ENCODE results near the gene PHKG2.

PHKG2 gene

DNA sequence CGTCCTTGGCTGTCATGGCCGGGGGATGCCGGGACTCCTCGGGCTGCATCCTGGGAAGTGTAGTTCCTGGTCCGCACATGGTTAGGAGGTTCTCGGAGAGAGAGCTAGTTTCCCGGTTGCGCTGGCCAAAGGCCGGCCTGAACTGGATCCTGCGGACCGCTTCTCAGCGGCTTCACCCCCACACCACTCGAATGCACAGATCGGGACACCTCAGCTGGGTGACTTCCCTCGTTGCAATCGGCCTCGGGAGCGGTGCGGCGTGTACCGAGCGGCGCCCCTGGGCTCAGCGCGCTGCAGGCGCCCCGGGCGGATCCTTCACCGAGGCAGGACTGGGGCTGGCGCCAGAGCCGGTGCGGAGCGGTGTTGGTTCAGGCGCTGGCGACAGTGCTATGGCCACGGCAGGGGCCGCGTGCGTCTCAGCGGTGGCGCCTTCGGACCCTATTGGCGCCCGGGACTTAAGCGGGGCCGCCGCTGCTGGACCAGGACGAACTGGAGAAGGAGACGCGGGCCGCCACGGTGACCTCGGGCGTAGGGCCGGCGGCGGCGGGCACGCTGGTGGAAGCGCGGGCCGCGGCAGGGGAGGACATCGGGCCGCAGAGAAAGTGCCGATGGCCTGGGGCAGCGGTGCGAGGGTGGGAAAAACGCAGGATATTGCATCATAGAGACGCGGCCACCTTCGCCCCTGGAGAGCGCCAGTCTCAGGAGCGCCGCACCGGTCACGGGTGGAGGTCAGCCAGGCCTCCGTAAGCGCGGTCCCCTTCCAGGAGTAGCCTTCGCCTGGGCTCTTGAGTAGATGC is 27.4 kb downstream of the PHKG2 start:
- peak; percentile 84 for DNase-seq

DNA sequence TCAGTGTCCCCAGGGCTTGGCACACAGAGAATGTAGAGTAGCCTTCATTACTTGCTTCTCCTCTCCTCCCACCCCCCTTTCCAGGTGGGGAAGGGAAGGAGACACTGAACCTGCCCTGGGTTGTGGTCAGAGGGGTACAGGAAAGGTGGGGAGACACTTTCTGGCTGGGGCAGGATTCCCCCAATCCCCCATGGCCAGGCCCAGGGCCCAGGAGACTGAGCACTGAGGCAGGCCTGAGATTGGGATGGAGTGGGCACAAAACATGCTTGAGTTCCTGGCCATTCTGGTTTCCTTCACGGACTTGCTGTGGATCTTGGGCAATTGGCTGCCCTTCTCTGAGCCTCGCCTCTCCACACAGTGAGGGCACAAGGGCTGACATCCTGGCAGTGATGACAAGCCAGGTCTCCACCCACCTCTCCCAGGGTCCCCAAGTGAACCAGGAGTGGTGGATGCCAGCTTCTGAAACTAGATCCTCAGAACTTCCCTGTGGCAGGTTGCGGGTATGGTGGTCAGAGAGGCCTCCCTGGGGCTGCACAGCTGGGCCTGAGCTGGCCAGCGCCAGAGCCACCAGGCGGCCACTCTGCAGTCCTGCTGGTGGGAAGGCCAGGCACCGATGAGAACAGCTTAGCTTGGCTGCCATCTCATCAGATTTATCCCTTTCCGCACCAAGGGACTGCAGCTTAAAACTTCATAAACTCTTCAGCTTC is 29.5 kb downstream of the PHKG2 start:
- DNase-seq = no peak

DNA sequence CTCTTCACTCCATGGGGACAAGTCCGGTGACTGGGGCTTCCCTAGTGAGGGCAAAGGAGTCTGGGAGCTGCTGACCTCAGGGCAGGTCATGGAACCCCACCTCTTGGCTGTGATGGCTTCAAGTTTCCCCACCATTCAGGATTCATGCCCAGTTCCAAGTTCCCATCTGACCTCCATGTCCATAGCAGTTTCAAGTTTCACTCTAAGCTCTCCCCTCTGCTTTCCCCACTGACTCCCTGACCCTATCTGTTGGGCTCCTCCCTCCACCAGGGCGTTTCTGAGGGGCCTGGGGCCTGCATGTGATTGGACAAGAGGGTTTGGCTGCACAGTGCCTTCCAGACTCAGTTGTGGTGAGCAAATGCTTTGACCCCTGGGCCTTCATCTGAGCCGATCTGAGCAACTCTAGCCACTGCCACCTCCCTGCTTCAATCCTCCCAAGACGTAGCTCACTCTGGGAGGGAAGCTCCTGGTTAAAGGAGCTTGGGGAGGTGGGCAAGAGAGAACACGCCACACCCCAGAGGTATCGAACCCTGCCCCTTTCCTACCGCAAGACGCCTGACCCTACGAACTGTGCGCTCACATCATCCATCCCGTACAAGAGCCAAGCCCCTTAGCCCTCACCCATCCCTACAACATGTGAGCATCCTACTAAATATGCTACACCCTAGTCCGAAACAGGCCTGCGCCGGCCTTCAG is 30.5 kb downstream of the PHKG2 start:
- no peak for DNase-seq

GRCh38 chr16:30779596-30779995 is 31.4 kb downstream of the PHKG2 start:
- no peak for DNase-seq

GRCh38 chr16:30780021-30780420 is 31.8 kb downstream of the PHKG2 start:
- no peak for DNase-seq

GRCh38 chr16:30780549-30780948 is 32.3 kb downstream of the PHKG2 start:
- no peak for DNase-seq

DNA sequence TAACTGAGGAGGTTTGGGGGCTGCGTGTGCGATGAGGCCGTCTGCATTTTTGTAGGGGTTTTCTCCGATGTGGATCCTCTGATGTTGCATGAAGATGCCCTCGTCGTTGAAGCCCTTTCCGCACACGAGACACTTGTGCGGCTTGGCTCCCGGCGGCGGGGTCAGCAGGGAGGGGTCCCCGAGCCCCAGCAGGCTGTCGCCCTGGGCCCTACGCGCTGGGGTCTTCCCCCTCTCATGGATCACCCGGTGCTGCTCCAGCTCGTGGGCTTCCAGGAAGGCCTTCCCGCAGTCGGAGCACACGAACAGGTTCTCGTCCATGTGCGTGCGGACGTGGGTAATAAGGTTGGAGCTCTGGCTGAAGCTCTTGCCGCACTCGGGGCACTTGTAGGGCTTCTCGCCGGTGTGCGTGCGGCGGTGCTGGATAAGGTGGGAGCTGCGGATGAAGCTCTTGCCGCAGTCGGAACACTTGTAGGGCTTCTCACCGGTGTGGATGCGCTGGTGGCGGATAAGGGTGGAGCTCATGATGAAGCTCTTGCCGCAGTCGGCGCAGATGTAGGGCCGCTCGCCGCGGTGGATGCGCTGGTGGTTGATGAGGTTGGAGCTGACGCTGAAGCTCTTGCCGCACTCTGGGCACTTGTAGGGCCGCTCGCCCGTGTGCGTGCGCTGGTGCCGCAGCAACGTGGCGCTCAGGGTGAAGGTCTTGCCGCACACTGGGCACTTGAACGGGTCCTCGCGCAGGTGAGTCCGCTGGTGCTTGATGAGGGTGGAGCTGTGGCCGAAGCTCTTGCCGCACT is 34.5 kb downstream of the PHKG2 start:
- no peak for DNase-seq

DNA sequence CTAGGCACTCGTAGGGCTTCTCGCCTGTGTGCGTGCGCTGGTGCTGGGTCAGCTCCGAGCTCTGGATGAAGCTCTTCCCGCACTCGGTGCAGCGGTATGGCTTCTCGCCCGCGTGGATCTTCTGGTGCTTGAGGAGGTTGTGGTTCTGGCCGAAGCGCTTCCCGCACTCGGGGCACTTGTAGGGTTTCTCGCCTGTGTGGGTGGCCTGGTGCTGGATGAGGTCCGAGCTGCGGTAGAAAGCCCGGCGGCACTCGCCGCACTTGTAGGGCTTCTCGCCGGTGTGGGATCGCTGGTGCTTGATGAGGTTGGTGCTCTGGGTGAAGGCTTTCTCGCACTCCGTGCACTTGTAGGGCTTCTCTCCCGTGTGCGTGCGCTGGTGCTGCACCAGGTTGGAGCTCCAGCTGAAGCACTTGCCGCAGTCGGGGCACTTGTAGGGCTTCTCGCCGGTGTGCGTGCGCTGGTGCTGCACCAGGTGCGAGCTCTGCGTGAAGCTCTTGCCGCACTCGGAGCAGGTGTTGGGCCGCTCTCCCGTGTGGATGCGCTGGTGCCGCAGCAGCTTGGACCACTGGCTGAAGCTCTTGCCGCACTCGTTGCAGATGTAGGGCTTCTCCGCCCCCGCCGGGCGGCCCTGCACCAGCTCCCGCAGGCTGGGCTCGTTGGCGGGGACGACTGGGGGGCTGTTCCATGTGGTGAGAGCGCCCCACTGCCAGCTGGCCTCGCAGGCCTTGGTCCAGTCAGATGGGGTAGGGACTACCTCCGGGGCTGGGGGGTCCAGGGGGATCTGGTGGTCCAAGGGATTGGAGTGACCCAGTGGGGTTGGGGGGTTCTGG is 35.3 kb downstream of the PHKG2 start:
- no peak for DNase-seq

GRCh38 chr16:30784215-30784614 is 36.0 kb downstream of the PHKG2 start:
- DNase-seq = no peak

- no peak for DNase-seq
These were observed 37.2 kb downstream of the PHKG2 start for GRCh38 chr16:30785126-30786106.

- DNase-seq = peak; percentile 57
These were observed 38.1 kb downstream of the PHKG2 start for GRCh38 chr16:30786115-30786935.

- DNase-seq = peak; percentile 74
These were observed 38.8 kb downstream of the PHKG2 start, which contains the start of gene ZNF629 for GRCh38 chr16:30786936-30787612. TSS of gene ZNF629 (minus strand) at chr16:30787205. CDS start at chr16:30784482, 2,723 bp downstream.

DNA sequence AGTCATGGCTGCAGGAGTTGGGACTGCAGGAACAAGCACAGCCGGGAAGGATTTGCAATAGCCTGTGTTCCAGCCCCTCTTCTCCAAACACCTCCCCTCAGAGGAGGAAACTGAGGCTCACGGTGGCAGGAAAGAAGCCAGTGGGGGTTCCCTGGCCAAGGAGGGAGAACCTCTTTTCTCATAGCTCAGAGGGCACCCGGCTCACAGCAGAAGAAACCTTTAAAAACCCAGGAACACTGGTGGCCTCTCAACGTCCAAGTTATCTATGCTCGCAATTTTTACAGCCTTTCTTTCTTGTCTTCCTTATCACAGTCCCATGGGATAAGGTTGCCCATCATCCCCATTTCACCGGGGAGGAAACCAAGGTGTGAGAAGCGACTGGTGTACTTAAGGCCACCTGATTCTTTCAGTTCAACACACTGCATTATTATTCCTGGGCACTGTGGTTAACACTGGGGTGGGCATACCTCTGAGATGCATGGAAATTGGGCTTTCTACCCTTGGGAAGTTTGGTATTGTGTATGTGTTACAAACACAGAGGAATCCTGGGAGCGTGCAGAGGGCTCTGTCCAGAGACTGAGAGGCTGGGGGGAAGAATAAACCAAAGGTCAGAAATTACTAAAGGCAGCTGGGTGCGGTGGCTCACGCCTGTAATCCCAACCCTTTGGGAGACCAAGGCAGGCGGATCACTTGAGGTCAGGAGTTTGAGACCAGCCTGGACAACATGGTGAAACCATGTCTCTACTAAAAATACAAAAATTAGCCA is 39.6 kb downstream of the PHKG2 start:
- DNase-seq = no peak

DNA sequence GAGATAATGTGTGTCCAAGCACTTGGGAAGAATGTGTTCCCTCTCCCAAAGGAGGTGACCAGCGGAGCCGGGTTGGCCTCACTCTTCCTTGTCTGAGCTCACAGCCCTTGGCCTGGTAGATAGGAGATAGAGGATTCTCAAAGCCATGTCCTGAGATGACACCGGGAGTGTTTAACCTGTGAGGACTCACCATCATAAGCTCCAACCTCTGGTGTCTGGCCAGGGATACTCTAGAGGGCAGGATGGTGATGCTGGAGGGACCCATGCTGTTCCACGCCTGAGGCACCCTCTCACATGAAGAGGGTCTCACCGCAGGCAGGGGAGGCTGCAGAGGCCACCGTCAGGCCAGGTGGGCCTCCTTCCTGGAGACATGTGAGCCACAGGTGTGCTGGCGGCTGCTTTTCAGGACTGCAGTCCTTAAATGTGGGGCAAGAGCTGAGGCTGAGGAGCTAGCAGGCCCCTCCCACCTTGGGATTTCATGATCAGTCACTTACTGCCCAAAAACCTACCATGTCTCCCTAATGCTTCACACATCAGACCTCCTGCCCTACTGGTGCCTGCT is 45.4 kb downstream of the PHKG2 start:
- no peak for DNase-seq

GRCh38 chr16:30794634-30795033 is 46.4 kb downstream of the PHKG2 start:
- no peak for DNase-seq

DNA sequence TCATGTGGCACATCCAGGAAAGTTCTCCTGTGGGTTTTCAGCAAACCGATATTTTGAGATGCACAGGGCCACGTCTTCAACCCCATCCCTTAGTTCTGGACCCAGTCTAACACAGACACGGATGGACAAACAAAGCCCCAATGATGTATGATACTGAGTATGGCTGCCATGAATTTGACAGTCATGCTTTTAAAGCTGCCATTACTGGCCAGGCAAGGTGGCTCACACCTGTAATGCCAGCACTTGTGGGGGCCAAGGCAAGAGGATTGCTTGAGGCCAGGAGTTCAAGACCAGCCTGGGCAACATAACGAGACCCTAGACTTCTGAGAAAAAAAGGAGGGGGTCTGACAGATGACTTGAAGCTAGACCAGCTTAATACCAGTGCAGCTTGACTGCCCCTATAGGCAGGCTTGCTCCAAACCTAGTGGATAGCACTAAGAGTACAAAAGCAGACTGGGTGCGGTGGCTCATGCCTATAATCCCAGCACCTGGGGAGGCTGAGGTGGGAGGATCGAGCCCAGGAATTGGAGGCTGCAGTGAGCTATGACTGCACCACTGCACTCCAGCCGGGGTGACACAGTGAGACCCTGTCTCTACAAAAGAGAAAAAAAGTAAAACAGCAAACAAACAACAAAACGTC is 49.6 kb downstream of the PHKG2 start:
- no peak for DNase-seq
